Heart left ventricle (tissue), 16 donors: ENCODE measurements around the gene CAMTA1. TPM values are rescaled to one million over a fixed set of nuclear protein-coding genes. Genes with fewer than 3 reads are reported as not detected.

ENCODE experiments used
- ATAC-seq, 4 donors: fragments of 200-7000 bp; cut with Tn5 transposase; one replicate each; pipeline ENCODE4 v1.9.1; 2020 to 2022; ENCODE audit warnings: moderate library complexity in 4 of 4, mild to moderate bottlenecking in 3 of 4, moderate number of reproducible peaks in 1 of 4
- DNase-seq, 5 donors: peaks; one replicate each; pipeline ENCODE4 v3.0.0-alpha.2; 2020
- H3K27ac ChIP-seq, 12 donors: fragments of 200-600 bp; sonication (generic) in 4 of 12; one replicate each; pipeline versions ENCODE4 v1.5.0 to v1.8.0; 2016 to 2022; ENCODE audit warnings: mild to moderate bottlenecking in 2 of 12
- H3K27me3 ChIP-seq, 9 donors: fragments of 200-600 bp; sonication (generic) in 2 of 9; one replicate each; pipeline versions ENCODE4 v1.5.1 to v1.8.0; 2016 to 2022; ENCODE audit warnings: mild to moderate bottlenecking in 3 of 9
- H3K36me3 ChIP-seq, 9 donors: fragments of 200-600 bp; sonication (generic) in 2 of 9; one replicate each; pipeline versions ENCODE4 v1.5.0 to v1.8.0; 2018 to 2022; ENCODE audit warnings: mild to moderate bottlenecking in 2 of 9
- H3K4me1 ChIP-seq, 12 donors: fragments of 200-600 bp; sonication (generic) in 4 of 12; one replicate each; pipeline versions ENCODE4 v1.5.0 to v1.8.0; 2016 to 2022; ENCODE audit warnings: mild to moderate bottlenecking in 3 of 12
- H3K4me3 ChIP-seq, 12 donors: fragments of 200-600 bp; sonication (generic) in 4 of 12; one replicate each; pipeline versions ENCODE4 v1.5.0 to v1.8.0; 2017 to 2022; ENCODE audit warnings: mild to moderate bottlenecking in 9 of 12, moderate library complexity in 4 of 12
- H3K9me3 ChIP-seq, 12 donors: fragments of 200-600 bp; sonication (generic) in 4 of 12; one replicate each; pipeline versions ENCODE4 v1.5.0 to v1.8.0; 2016 to 2022; ENCODE audit warnings: mild to moderate bottlenecking in 1 of 12
- POLR2A ChIP-seq, 2 donors: fragments of 450-650 bp; IDR thresholded peaks; one replicate each; pipeline ENCODE4 v1.6.1; 2017; ENCODE audit warnings: antibody characterized with exemption in 2 of 2, mild to moderate bottlenecking in 2 of 2, moderate library complexity in 2 of 2
- WGBS, 4 donors: extraction: QIAGEN DNeasy Blood & Tissue Kit in 2 of 4; methylation state at CpG; one replicate each; pipeline versions ENCODE4 v1.1.5 to v1.1.7; 2013 to 2018; 5-methylcytosine and 5-hydroxymethylcytosine counted together
- intact Hi-C, 10 donors: fragments of 100-400 bp; cut with DNase I; formaldehyde crosslinking; loops; one replicate each; pipeline versions ENCODE4 v1.11.1 to v1.14.2; 2022
- polyA plus RNA-seq, 2 donors: library from polyadenylated mRNA; stranded (reverse); fragments of 200-250 nt; gene quantifications; one replicate each; pipeline ENCODE4 v1.2.3, GENCODE V29; 2013
- total RNA-seq, 9 donors: library from RNA; depleted of rRNA in 2 of 9; stranded (reverse); fragments of >200 nt in 2 of 9; fragmentation: NEBNext Ultra II Directional in 3 of 9; extraction: Animal tissue kit (Norgen Biotek cat#: 25700) in 3 of 9; gene quantifications; one replicate each; pipeline versions ENCODE4 v1.1.0 to v1.2.4, GENCODE V29; 2016 to 2023
- TF ChIP-seq, protein P1 (sequence below), 12 donors: fragments of 200-600 bp; sonication (generic) in 4 of 12; IDR thresholded peaks; one replicate each; pipeline versions ENCODE4 v1.5.0 to v1.8.0; 2018 to 2022; ENCODE audit warnings: antibody characterized with exemption in 12 of 12, mild to moderate bottlenecking in 5 of 12
- donor health status: ischemic (EF 13 %, LVEDD 7.1; RV severe dilation, severe dysfunction).
- donor health status: healthy with polysubstance abuse.
- donor health status: DM: no; HTN: yes; CAD: no.
- donor health status: DM: no; HTN: no; CAD: no.
- donor health status: ischemic (EF 25% LVEDD 6.9; RV normal size, moderate dysfunction).
- donor health status: ischemic (EF 25% LVEDD 5.7; RV mildly dilated, moderate dysfunction).
- donor health status: healthy.
- donor health status: DM: yes; HTN: yes; CAD: no.
- donor health status: ischemic (EF 35%, LVEDD 5.7; RV mildly dilated, moderate dysfunction).
- donor health status: nonischemic (EF 11% LVEDD 7.7; RV severe dilation, severe dysfunction).
- donor health status: DM: yes; HTN: yes; CAD: no.
- donor health status: PGD.
- donor health status: ischemic (EF 29% LVEDD 5.4; RV normal size, mild dysfunction).
- donor health status: nonischemic (EF 23%, LVEDD 6.1; RV moderate dilation, normal function).

CAMTA1 gene
- total and polyA plus RNA-seq, 11 donors, result 114 to 303 (median 137) TPM

- DNase-seq, result no peak
- H3K36me3 ChIP-seq, result no peaks in the 10 kb centered on the region
- WGBS, 4 donors, result 68 to 80% (median 70%) methylated on average over 11 to 15 of the region's 15 CpGs
- no peaks in the 10 kb centered on the region for H3K27me3 ChIP-seq
- TF ChIP-seq, protein P1, sequence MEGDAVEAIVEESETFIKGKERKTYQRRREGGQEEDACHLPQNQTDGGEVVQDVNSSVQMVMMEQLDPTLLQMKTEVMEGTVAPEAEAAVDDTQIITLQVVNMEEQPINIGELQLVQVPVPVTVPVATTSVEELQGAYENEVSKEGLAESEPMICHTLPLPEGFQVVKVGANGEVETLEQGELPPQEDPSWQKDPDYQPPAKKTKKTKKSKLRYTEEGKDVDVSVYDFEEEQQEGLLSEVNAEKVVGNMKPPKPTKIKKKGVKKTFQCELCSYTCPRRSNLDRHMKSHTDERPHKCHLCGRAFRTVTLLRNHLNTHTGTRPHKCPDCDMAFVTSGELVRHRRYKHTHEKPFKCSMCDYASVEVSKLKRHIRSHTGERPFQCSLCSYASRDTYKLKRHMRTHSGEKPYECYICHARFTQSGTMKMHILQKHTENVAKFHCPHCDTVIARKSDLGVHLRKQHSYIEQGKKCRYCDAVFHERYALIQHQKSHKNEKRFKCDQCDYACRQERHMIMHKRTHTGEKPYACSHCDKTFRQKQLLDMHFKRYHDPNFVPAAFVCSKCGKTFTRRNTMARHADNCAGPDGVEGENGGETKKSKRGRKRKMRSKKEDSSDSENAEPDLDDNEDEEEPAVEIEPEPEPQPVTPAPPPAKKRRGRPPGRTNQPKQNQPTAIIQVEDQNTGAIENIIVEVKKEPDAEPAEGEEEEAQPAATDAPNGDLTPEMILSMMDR (IDR thresholded peaks at IDR 0.05), result no peak
- no peak for TF ChIP-seq POLR2A (IDR thresholded peaks at IDR 0.05)
- H3K27ac ChIP-seq, result no peak overlapping the region
- peaks cover 0 to 7% (median 0%) of the 10 kb centered on the region in 12 donors for H3K4me1 ChIP-seq
- H3K4me3 ChIP-seq, result no peak overlapping the region
- no peaks in the 10 kb centered on the region for H3K9me3 ChIP-seq
- ATAC-seq, result no peak
- intact Hi-C loops, result loop anchor here in 4 of 10 donors (5.0 to 10.0 kb wide), 4 partner anchors 117 to 189 kb away; no protein-coding TSS in a partner anchor
These were observed 672.6 kb downstream of the CAMTA1 start for GRCh38 chr1:7457811-7458210.

- H3K27ac ChIP-seq, result no peak overlapping the region
These were observed 673.7 kb downstream of the CAMTA1 start for GRCh38 chr1:7458946-7459345.

GRCh38 chr1:7459914-7460313 is 674.7 kb downstream of the CAMTA1 start:
- H3K4me3 ChIP-seq, result no peak overlapping the region
- peaks cover 0 to 3% (median 0%) of the 10 kb centered on the region in 12 donors for H3K4me1 ChIP-seq
- ATAC-seq, result no peak
- no peak overlapping the region for H3K27ac ChIP-seq
- WGBS, 4 donors, result 75 to 96% (median 89%) methylated on average over 8 to 11 of the region's 11 CpGs
- no peaks in the 10 kb centered on the region for H3K9me3 ChIP-seq
- intact Hi-C loops, result loop anchor here in 5 of 10 donors (5.0 to 10.0 kb wide), 5 partner anchors 105 to 187 kb away; no protein-coding TSS in a partner anchor
- TF ChIP-seq POLR2A (IDR thresholded peaks at IDR 0.05), result no peak
- TF ChIP-seq, protein P1 (IDR thresholded peaks at IDR 0.05), result no peak
- H3K27me3 ChIP-seq, result no peaks in the 10 kb centered on the region
- H3K36me3 ChIP-seq, result no peaks in the 10 kb centered on the region
- DNase-seq, result no peak

More at GRCh38 chr1:7458946-7459345, 673.7 kb downstream of the CAMTA1 start:
- H3K27me3 ChIP-seq, result no peaks in the 10 kb centered on the region
- H3K9me3 ChIP-seq, result no peaks in the 10 kb centered on the region
- H3K4me3 ChIP-seq, result no peak overlapping the region
- TF ChIP-seq, protein P1 (IDR thresholded peaks at IDR 0.05), result no peak
- TF ChIP-seq POLR2A (IDR thresholded peaks at IDR 0.05), result no peak
- ATAC-seq (no peak), DNase-seq (no peak)
- H3K4me1 ChIP-seq, result peaks cover 0 to 5% (median 0%) of the 10 kb centered on the region in 12 donors
- 88 to 93% (median 91%) methylated on average over 7 of the region's 7 CpGs for WGBS, 4 donors
- intact Hi-C loops, result loop anchor here in 4 of 10 donors (5.0 to 10.0 kb wide), 4 partner anchors 116 to 188 kb away; no protein-coding TSS in a partner anchor
- H3K36me3 ChIP-seq, result no peaks in the 10 kb centered on the region

DNA sequence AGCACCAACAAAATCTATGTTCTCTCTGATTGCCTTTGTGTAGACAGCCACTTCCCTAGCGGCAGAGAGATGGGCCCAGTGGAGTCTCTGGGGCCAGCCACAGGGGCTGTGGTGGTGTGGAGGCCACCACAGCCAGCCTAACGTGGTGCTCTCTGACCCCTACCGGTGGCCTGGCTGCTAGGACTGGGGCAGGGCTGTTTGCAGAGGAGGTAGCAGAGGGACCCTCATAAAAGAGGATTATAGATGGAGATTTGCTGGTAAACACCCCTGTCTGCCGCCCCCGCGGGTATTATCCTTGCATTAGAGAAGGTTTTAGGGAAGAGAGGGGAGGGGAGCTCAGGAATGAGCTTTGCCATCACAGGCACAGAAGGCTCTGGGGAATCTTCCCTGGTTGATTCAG is 675.6 kb downstream of the CAMTA1 start:
- WGBS, 4 donors, result 71 to 84% (median 78%) methylated on average over 6 of the region's 6 CpGs
- H3K36me3 ChIP-seq, result no peaks in the 10 kb centered on the region
- ATAC-seq, result no peak

More for the DNA sequence above, 675.6 kb downstream of the CAMTA1 start:
- no peak overlapping the region for H3K4me3 ChIP-seq
- TF ChIP-seq, protein P1 (IDR thresholded peaks at IDR 0.05), result no peak
- TF ChIP-seq POLR2A (IDR thresholded peaks at IDR 0.05), result no peak
- no peak overlapping the region for H3K27ac ChIP-seq
- H3K4me1 ChIP-seq, result no peaks in the 10 kb centered on the region
- DNase-seq, result no peak
- no peaks in the 10 kb centered on the region for H3K9me3 ChIP-seq
- intact Hi-C loops, result loop anchor here in 1 of 10 donors (10.0 kb wide), 1 partner anchor 104 kb away; no protein-coding TSS in a partner anchor
- H3K27me3 ChIP-seq, result no peaks in the 10 kb centered on the region
